Adrenal gland (tissue), 12 donors: ENCODE data around the gene TSPAN4. TPM values are rescaled to one million over a fixed set of nuclear protein-coding genes. Genes with fewer than 3 reads are reported as not detected.

Experiments used
- DNase-seq, 7 donors: peaks; one replicate each; pipeline ENCODE4 v3.0.0-alpha.2; 2019 to 2020
- H3K27ac ChIP-seq, 5 donors: fragments of 200-600 bp; sonication (generic) in 4 of 5; 1 replicate in 3 of 5; 2 replicates in 2 of 5; pipeline versions ENCODE4 v1.5.1 to v1.8.0; 2016 to 2020; ENCODE audit warnings: mild to moderate bottlenecking in 1 of 5
- H3K27me3 ChIP-seq: fragments of 200-600 bp; 2 replicates; pipeline ENCODE4 v1.8.0; 2021
- H3K36me3 ChIP-seq, 2 donors: fragments of 200-600 bp; replicated peaks in 1 of 2; 1 replicate in 1 of 2; 2 replicates in 1 of 2; pipeline versions ENCODE4 v1.5.1 to v1.8.0; 2018 to 2022
- H3K4me1 ChIP-seq, 2 donors: fragments of 200-600 bp; replicated peaks in 1 of 2; 1 replicate in 1 of 2; 2 replicates in 1 of 2; pipeline versions ENCODE4 v1.5.1 to v1.8.0; 2018 to 2021
- H3K4me3 ChIP-seq, 4 donors: fragments of 200-600 bp; sonication (generic) in 3 of 4; one replicate each; pipeline ENCODE4 v1.5.1; 2016 to 2018
- H3K9me3 ChIP-seq, 3 donors: fragments of 200-600 bp; sonication (generic) in 1 of 3; replicated peaks in 1 of 3; 1 replicate in 2 of 3; 2 replicates in 1 of 3; pipeline versions ENCODE4 v1.5.1 to v1.8.0; 2016 to 2021
- POLR2A ChIP-seq, 2 donors: fragments of 450-650 bp; IDR thresholded peaks; one replicate each; pipeline ENCODE4 v1.6.1; 2017; ENCODE audit warnings: antibody characterized with exemption in 2 of 2, mild to moderate bottlenecking in 2 of 2, moderate library complexity in 1 of 2
- WGBS, 4 donors: extraction: QIAGEN DNeasy Blood & Tissue Kit in 2 of 4; methylation state at CpG; one replicate each; pipeline versions ENCODE4 v1.1.5 to v1.1.7; 2013 to 2017; 5-methylcytosine and 5-hydroxymethylcytosine counted together
- intact Hi-C, 2 donors: fragments of 100-400 bp; cut with DNase I; formaldehyde crosslinking; loops; one replicate each; pipeline versions ENCODE4 v1.14.1 to v1.15.0; 2022 to 2023
- polyA plus RNA-seq, 3 donors: library from polyadenylated mRNA; stranded (reverse); fragments of 200-250 nt in 2 of 3; fragments of 350-450 nt in 1 of 3; fragmentation: Illumina TruSeq in 1 of 3; extraction: RNeasy Lipid Tissue Mini Kit (QIAGEN cat#74804) in 1 of 3; gene quantifications; one replicate each; pipeline ENCODE4 v1.2.3, GENCODE V29; 2013 to 2014
- total RNA-seq, 9 donors: library from RNA; depleted of rRNA in 4 of 9; stranded (reverse); fragments of >200 nt in 4 of 9; fragments of 120-200 nt in 1 of 9; fragmentation: NEBNext Ultra II Directional in 1 of 9; extraction: Animal tissue kit (Norgen Biotek cat#: 25700) in 1 of 9; gene quantifications; one replicate each; pipeline versions ENCODE4 v1.1.0 to v1.2.4, GENCODE V29; 2013 to 2023
- TF ChIP-seq, protein P1 (sequence below), 6 experiments: fragments of 450-650 bp in 4 of 6; fragments of 200-600 bp in 2 of 6; sonication (generic) in 1 of 6; IDR thresholded peaks; 1 replicate in 5 of 6; 2 replicates in 1 of 6; pipeline versions ENCODE4 v1.5.1 to v1.8.0; 2016 to 2021; ENCODE audit warnings: antibody characterized with exemption in 6 of 6, mild to moderate bottlenecking in 2 of 6, moderate library complexity in 1 of 6
- donor health status: healthy with polysubstance abuse.
- donor health status: Bipolar disorder and iron deficiency.
- donor health status: DM: yes; HTN: yes; CAD: no.
- donor health status: DM: no; HTN: no; CAD: no.
- donor health status: DM: no; HTN: no; CAD: no.
- donor health status: DM: yes; HTN: yes; CAD: no.

TSPAN4 gene
- total and polyA plus RNA-seq, 12 donors, result 5.2 to 207 (median 53.5) TPM

DNA sequence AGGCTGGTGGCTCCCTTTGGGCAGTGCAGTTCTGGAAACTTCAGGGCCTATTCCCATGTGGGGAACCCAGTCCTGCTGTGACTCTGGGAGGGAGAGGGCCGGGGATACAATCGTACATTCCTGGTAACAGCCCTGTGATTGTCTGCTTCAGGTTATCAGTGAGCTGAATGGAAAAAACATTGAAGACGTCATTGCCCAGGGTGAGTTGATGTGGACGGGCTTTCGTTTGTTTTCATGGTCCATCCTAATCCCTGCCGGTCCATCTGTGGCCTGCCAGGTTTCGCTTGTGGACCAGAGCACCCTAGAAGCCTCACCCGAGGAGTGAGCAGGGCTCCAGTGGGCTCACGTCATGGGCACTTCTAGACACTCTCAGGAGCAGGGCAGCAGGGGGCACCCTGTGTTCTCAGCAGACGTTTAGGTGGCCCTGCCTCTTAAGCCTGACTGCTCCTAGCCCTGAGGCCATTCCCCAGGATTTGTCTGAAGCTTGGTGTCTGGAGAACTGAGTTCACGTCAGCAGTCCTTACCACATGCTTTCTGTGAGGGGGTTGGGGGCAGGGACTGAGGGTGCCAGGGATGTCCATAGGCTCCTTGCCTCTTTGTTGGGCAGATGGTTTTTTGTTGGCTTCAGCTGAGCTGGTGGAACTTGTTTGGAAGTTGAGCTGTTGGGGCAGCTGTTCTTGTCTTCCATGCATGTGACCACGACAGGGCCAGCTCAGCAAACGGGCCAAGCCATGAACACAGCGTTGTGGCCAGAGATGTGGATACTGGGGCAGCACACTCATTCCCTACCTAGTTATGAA, 31.0 kb upstream of the TSPAN4 start:
- 59 to 79% (median 69%) methylated on average over 10 to 14 of the region's 14 CpGs for WGBS, 4 donors
- Histone ChIP-seq H3K27me3 (no peaks in the 10 kb centered on the region), H3K27ac (peak overlapping the region in 2 of 5 donors; percentile 58 to 98), H3K36me3 (peaks cover 0 to 26% of the 10 kb centered on the region in 2 donors), H3K4me3 (no peak overlapping the region), H3K4me1 (peaks cover 20 to 27% of the 10 kb centered on the region in 2 donors), H3K9me3 (no peaks in the 10 kb centered on the region)
- TF ChIP-seq, protein P1, sequence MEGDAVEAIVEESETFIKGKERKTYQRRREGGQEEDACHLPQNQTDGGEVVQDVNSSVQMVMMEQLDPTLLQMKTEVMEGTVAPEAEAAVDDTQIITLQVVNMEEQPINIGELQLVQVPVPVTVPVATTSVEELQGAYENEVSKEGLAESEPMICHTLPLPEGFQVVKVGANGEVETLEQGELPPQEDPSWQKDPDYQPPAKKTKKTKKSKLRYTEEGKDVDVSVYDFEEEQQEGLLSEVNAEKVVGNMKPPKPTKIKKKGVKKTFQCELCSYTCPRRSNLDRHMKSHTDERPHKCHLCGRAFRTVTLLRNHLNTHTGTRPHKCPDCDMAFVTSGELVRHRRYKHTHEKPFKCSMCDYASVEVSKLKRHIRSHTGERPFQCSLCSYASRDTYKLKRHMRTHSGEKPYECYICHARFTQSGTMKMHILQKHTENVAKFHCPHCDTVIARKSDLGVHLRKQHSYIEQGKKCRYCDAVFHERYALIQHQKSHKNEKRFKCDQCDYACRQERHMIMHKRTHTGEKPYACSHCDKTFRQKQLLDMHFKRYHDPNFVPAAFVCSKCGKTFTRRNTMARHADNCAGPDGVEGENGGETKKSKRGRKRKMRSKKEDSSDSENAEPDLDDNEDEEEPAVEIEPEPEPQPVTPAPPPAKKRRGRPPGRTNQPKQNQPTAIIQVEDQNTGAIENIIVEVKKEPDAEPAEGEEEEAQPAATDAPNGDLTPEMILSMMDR (IDR thresholded peaks at IDR 0.05), result no peak
- no peak for TF ChIP-seq POLR2A (IDR thresholded peaks at IDR 0.05)
- no peak for DNase-seq
- intact Hi-C loops, result no loop called here

DNA sequence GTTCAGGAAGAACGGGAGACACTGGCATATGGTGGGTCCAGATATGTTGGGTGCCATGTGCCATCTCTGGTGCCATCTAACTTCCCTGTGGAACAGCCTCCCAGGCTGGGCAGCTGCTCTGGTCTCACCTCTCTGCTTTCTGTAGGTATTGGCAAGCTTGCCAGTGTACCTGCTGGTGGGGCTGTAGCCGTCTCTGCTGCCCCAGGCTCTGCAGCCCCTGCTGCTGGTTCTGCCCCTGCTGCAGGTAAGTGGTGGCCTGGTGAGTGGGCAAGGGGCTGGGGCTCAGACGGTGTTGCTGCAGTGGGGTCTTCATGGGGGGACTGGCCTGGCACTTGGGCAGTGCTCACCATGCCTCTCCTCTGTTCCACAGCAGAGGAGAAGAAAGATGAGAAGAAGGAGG, 30.3 kb upstream of the TSPAN4 start:
- 63 to 89% (median 80%) methylated on average over 3 of the region's 3 CpGs for WGBS, 4 donors
- H3K4me3 ChIP-seq, result no peak overlapping the region

DNA sequence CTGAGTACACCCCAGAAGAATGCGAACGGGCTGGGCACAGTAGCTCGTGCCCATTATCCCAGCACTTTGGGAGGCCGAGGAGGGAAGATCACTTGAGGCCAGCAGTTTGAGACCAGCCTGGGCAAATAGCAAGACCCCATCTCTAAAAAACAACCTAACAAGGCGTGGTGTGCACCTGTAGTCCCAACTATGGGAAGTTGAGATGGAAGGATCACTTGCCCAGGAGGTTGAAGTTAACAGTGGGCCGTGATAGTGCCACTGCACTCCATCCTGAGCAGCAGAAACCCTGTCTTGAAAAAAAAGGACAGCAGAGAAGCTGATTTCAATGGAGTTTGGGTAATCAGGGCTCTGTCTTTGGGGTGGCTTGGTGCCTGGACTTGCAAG, 29.6 kb upstream of the TSPAN4 start:
- TF ChIP-seq, protein P1 (IDR thresholded peaks at IDR 0.05), result no peak
- no peak for TF ChIP-seq POLR2A (IDR thresholded peaks at IDR 0.05)
- no peaks in the 10 kb centered on the region for H3K9me3 ChIP-seq
- H3K4me3 ChIP-seq, result no peak overlapping the region
- intact Hi-C loops, result no loop called here
- no peak overlapping the region for H3K27ac ChIP-seq
- peaks cover 20 to 27% of the 10 kb centered on the region in 2 donors for H3K4me1 ChIP-seq
- H3K36me3 ChIP-seq, result peaks cover 0 to 26% of the 10 kb centered on the region in 2 donors
- 88 to 91% (median 89%) methylated on average over 6 of the region's 6 CpGs for WGBS, 4 donors
- DNase-seq, result no peak
- H3K27me3 ChIP-seq, result no peaks in the 10 kb centered on the region

More for the DNA sequence above, 30.3 kb upstream of the TSPAN4 start:
- Histone ChIP-seq H3K36me3 (peaks cover 0 to 26% of the 10 kb centered on the region in 2 donors), H3K9me3 (no peaks in the 10 kb centered on the region), H3K4me1 (peaks cover 20 to 27% of the 10 kb centered on the region in 2 donors), H3K27me3 (no peaks in the 10 kb centered on the region), H3K27ac (no peak overlapping the region)
- no peak for DNase-seq
- TF ChIP-seq POLR2A (IDR thresholded peaks at IDR 0.05), result no peak
- intact Hi-C loops, result no loop called here

DNA sequence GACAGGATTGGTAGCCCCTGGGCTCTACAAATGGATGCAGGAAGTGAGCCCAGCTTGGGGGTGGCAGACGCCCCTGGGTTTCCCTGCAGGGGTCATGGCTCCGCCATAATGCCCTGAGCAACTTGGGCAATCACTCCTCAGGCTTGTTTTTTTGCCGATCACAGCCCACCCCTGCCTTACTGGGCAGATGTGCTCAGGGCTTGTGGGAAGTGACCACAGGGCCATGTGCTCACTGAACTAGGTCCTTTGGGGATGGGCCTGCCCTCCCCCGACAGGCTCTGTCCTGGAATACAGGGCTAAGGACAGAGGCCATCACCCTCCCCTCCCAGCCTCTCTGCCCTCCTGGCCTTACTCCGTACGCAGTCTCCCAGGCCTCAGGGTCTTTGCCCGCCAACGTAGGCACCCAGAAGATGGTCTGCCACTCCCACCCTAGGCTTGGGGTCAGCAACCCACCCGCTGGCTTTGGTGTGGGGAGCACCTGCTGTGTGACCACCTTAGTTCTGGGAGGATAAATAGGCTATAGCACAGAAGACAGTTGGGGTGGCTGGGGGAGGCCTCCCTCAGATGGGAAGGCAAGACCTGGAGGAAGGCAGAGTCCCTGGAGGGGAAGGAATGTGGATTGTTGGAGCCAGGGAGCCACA, 29.1 kb upstream of the TSPAN4 start:
- Histone ChIP-seq H3K4me1 (peaks cover 17 to 23% of the 10 kb centered on the region in 2 donors), H3K9me3 (no peaks in the 10 kb centered on the region), H3K27ac (no peak overlapping the region), H3K36me3 (peaks cover 0 to 26% of the 10 kb centered on the region in 2 donors), H3K4me3 (no peak overlapping the region), H3K27me3 (no peaks in the 10 kb centered on the region)
- TF ChIP-seq POLR2A (IDR thresholded peaks at IDR 0.05), result no peak
- TF ChIP-seq, protein P1 (IDR thresholded peaks at IDR 0.05), result no peak
- DNase-seq, result no peak
- intact Hi-C loops, result no loop called here
- 81 to 90% (median 86%) methylated on average over 6 to 9 of the region's 9 CpGs for WGBS, 4 donors
